Nephron (organoid): ENCODE data around the gene PPP1R3G.

ENCODE experiments used
- H3K27ac Mint-ChIP-seq, 3 experiments: 2 replicates each; pipeline ENCODE4 v1.8.0; 2020; ENCODE audit warnings: mixed read lengths in 3 of 3, mild to moderate bottlenecking in 2 of 3, moderate library complexity in 1 of 3
- H3K27me3 Mint-ChIP-seq: 2 replicates; pipeline ENCODE4 v1.8.0; 2021; ENCODE audit warnings: low read depth, mild to moderate bottlenecking, moderate library complexity, mixed read lengths
- H3K36me3 Mint-ChIP-seq: 2 replicates; pipeline ENCODE4 v1.8.0; 2020; ENCODE audit warnings: low read depth, mixed read lengths
- H3K4me1 Mint-ChIP-seq: 2 replicates; pipeline ENCODE4 v1.8.0; 2020; ENCODE audit warnings: mixed read lengths
- H3K4me3 Mint-ChIP-seq, 3 experiments: 2 replicates each; pipeline ENCODE4 v1.8.0; 2020; ENCODE audit warnings: mild to moderate bottlenecking in 3 of 3, mixed read lengths in 3 of 3, moderate library complexity in 2 of 3
- H3K9me3 Mint-ChIP-seq: 2 replicates; pipeline ENCODE4 v1.8.0; 2020; ENCODE audit warnings: mixed read lengths
- CTCF ChIP-seq, 3 experiments: fragments of 200-600 bp; sonication (generic); IDR thresholded peaks; one replicate each; pipeline ENCODE4 v1.5.0; 2021; ENCODE audit warnings: antibody characterized with exemption in 3 of 3; ENCODE audit not compliant: unreplicated experiment in 3 of 3

PPP1R3G gene

GRCh38 chr6:5082487-5083306 lies 2.4 kb upstream of the PPP1R3G start:
- H3K36me3 Mint-ChIP-seq, result no peaks in the 10 kb centered on the region
- H3K4me1 Mint-ChIP-seq, result no peaks in the 10 kb centered on the region
- H3K4me3 Mint-ChIP-seq, result peak overlapping the region; percentile 37 to 62 (median 46)
- H3K27ac Mint-ChIP-seq, result no peak overlapping the region
- no peak for TF ChIP-seq CTCF (IDR thresholded peaks at IDR 0.05; ENCODE audit: unreplicated experiment in 3 of 3)
- no peaks in the 10 kb centered on the region for H3K9me3 Mint-ChIP-seq
- peaks cover 41% of the 10 kb centered on the region for H3K27me3 Mint-ChIP-seq

DNA sequence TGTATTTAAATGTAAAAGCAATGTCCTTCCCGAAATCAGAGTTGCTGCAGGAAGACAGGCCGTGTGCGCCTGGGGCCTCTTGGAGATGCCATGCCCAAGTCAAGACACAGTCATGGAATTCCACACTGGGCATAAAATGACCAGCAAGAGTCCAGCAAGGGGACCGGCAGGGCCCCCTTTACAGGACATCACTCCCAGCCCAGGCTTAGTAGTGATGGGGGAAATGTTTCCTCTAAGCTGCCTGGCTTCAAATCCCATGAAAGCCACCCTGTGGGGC lies 1.9 kb upstream of the PPP1R3G start:
- TF ChIP-seq CTCF (IDR thresholded peaks at IDR 0.05; ENCODE audit: unreplicated experiment in 3 of 3), result no peak
- Mint-ChIP-seq H3K27ac (no peak overlapping the region), H3K4me1 (no peaks in the 10 kb centered on the region), H3K4me3 (peak overlapping the region; percentile 32 to 81 (median 62)), H3K27me3 (peaks cover 41% of the 10 kb centered on the region), H3K36me3 (no peaks in the 10 kb centered on the region), H3K9me3 (no peaks in the 10 kb centered on the region)

DNA sequence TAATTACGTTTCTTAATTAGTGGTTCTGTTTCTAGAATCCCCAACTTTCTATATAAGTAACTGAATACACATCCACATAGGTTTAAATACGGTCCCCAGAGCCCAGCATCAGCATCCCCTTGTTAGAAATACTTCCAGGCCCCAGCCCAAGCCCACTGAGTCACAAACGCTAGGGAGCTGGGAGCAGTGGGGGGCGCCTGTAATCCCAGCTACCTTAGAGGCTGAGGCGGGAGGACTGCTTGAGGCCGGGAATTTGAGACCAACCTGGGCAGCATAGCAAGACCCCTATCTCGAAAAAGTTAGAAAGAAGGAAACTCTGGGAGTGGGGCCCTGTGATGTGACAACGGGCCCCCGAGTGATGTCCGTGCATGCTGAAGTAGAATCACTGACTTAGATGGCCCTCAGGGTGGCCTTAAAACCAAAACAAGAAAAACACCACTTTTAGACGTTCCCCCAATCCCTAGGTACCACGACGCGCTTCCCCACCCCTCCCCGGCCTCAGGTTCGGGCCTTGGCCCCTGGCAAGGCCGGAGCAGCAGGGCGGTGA lies 1.3 kb upstream of the PPP1R3G start:
- no peaks in the 10 kb centered on the region for H3K4me1 Mint-ChIP-seq
- no peaks in the 10 kb centered on the region for H3K36me3 Mint-ChIP-seq
- no peak overlapping the region for H3K27ac Mint-ChIP-seq
- no peak for TF ChIP-seq CTCF (IDR thresholded peaks at IDR 0.05; ENCODE audit: unreplicated experiment in 3 of 3)
- no peaks in the 10 kb centered on the region for H3K9me3 Mint-ChIP-seq
- H3K4me3 Mint-ChIP-seq, result peak overlapping the region; percentile 62 to 81 (median 75)
- H3K27me3 Mint-ChIP-seq, result peaks cover 41% of the 10 kb centered on the region

- H3K4me1 Mint-ChIP-seq, result no peaks in the 10 kb centered on the region
- no peaks in the 10 kb centered on the region for H3K36me3 Mint-ChIP-seq
- H3K27ac Mint-ChIP-seq, result no peak overlapping the region
Measured at GRCh38 chr6:5084360-5084780, 771 bp upstream of the PPP1R3G start.

GRCh38 chr6:5085648-5086293 lies 630 bp downstream of the PPP1R3G start:
- Mint-ChIP-seq H3K4me3 (peak overlapping the region; percentile 53 to 81 (median 73)), H3K27ac (no peak overlapping the region), H3K4me1 (no peaks in the 10 kb centered on the region)

More at GRCh38 chr6:5084360-5084780, 771 bp upstream of the PPP1R3G start:
- peak overlapping the region; percentile 86 to 92 (median 91) for H3K4me3 Mint-ChIP-seq
- H3K9me3 Mint-ChIP-seq, result no peaks in the 10 kb centered on the region
- no peak for TF ChIP-seq CTCF (IDR thresholded peaks at IDR 0.05; ENCODE audit: unreplicated experiment in 3 of 3)
- H3K27me3 Mint-ChIP-seq, result peaks cover 41% of the 10 kb centered on the region

More at GRCh38 chr6:5085648-5086293, 630 bp downstream of the PPP1R3G start:
- H3K27me3 Mint-ChIP-seq, result peaks cover 47% of the 10 kb centered on the region
- no peak for TF ChIP-seq CTCF (IDR thresholded peaks at IDR 0.05; ENCODE audit: unreplicated experiment in 3 of 3)
- no peaks in the 10 kb centered on the region for H3K36me3 Mint-ChIP-seq
- no peaks in the 10 kb centered on the region for H3K9me3 Mint-ChIP-seq
